ENCODE data around the gene PHLPP1.

Gene PHLPP1

DNA sequence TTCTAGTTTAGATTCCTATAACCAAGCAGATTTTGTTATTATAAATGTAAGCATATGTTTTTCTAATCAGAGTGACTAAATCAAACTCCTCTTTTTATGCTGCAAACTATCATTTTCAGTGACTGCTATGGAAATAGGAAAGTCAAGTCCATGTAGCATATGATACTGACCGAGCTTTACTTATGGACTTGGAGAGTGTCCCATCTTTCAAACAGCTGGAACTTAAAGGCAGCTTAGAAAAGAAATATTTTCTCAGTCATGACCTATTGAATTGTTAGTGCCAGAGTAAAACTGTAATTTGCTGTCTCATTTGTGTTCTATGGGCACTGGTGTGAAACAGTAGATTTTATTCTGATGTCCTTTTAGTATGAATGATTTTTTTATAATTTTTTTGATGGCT, 76.7 kb downstream of the PHLPP1 start:
- no peak for TF ChIP-seq TAF1 (IDR thresholded peaks at IDR 0.05; ENCODE audit: low read depth)
- TF ChIP-seq NFIC (IDR thresholded peaks at IDR 0.05), result no peak
- TF ChIP-seq TEAD4 (IDR thresholded peaks at IDR 0.05), result no peak
- no peak for TF ChIP-seq ZBTB7A (IDR thresholded peaks at IDR 0.05; ENCODE audit: low read depth)
- TF ChIP-seq, protein P1, sequence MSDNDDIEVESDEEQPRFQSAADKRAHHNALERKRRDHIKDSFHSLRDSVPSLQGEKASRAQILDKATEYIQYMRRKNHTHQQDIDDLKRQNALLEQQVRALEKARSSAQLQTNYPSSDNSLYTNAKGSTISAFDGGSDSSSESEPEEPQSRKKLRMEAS (IDR thresholded peaks at IDR 0.05), result no peak
- TF ChIP-seq RAD21 (IDR thresholded peaks at IDR 0.05; ENCODE audit: low read depth), result no peak
- TF ChIP-seq, protein P2, sequence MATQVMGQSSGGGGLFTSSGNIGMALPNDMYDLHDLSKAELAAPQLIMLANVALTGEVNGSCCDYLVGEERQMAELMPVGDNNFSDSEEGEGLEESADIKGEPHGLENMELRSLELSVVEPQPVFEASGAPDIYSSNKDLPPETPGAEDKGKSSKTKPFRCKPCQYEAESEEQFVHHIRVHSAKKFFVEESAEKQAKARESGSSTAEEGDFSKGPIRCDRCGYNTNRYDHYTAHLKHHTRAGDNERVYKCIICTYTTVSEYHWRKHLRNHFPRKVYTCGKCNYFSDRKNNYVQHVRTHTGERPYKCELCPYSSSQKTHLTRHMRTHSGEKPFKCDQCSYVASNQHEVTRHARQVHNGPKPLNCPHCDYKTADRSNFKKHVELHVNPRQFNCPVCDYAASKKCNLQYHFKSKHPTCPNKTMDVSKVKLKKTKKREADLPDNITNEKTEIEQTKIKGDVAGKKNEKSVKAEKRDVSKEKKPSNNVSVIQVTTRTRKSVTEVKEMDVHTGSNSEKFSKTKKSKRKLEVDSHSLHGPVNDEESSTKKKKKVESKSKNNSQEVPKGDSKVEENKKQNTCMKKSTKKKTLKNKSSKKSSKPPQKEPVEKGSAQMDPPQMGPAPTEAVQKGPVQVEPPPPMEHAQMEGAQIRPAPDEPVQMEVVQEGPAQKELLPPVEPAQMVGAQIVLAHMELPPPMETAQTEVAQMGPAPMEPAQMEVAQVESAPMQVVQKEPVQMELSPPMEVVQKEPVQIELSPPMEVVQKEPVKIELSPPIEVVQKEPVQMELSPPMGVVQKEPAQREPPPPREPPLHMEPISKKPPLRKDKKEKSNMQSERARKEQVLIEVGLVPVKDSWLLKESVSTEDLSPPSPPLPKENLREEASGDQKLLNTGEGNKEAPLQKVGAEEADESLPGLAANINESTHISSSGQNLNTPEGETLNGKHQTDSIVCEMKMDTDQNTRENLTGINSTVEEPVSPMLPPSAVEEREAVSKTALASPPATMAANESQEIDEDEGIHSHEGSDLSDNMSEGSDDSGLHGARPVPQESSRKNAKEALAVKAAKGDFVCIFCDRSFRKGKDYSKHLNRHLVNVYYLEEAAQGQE (IDR thresholded peaks at IDR 0.05; ENCODE audit: low read depth), result no peak
- TF ChIP-seq CREB1 (IDR thresholded peaks at IDR 0.05; ENCODE audit: low read depth), result no peak
- TF ChIP-seq TCF12 (IDR thresholded peaks at IDR 0.05; ENCODE audit: low read depth), result no peak
- no peak for TF ChIP-seq EP300 (IDR thresholded peaks at IDR 0.05; ENCODE audit: borderline replicate concordance)
- TF ChIP-seq EGR1 (IDR thresholded peaks at IDR 0.05), result no peak
- no peak for TF ChIP-seq YY1 (IDR thresholded peaks at IDR 0.05; ENCODE audit: low read depth)
- no peak for TF ChIP-seq USF1 (IDR thresholded peaks at IDR 0.05)
- TF ChIP-seq FOXM1 (IDR thresholded peaks at IDR 0.05; ENCODE audit: borderline replicate concordance, low read depth), result no peak
- TF ChIP-seq CEBPB (IDR thresholded peaks at IDR 0.05), result no peak

DNA sequence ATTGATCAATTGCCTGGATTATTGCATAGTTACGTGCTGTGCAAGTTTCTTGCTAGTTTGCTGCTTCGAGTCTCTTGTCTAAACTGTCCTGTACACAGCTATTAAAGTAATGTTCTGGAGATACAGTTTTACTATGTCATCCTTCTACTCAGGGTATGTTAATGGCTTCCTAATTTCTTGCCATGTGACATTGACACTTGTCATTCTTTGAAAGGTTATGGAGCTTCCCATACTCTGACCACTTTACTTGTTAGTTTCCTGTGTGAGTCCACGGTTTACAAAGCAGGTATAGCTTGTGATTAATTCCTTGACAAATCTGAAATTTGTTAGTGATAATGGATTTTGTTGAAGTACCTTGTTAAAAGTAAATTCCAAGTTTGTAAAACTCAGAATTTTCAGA, 80.5 kb downstream of the PHLPP1 start:
- TF ChIP-seq EGR1 (IDR thresholded peaks at IDR 0.05), result no peak
- no peak for TF ChIP-seq USF1 (IDR thresholded peaks at IDR 0.05)
- TF ChIP-seq ZBTB7A (IDR thresholded peaks at IDR 0.05; ENCODE audit: low read depth), result no peak
- TF ChIP-seq FOXM1 (IDR thresholded peaks at IDR 0.05; ENCODE audit: borderline replicate concordance, low read depth), result no peak
- no peak for TF ChIP-seq CEBPB (IDR thresholded peaks at IDR 0.05)

- TF ChIP-seq USF1 (IDR thresholded peaks at IDR 0.05) (no peak), ZBTB7A (IDR thresholded peaks at IDR 0.05; ENCODE audit: low read depth) (no peak), EGR1 (IDR thresholded peaks at IDR 0.05) (no peak), TCF12 (IDR thresholded peaks at IDR 0.05; ENCODE audit: low read depth) (no peak), TAF1 (IDR thresholded peaks at IDR 0.05; ENCODE audit: low read depth) (no peak), FOXM1 (IDR thresholded peaks at IDR 0.05; ENCODE audit: borderline replicate concordance, low read depth) (no peak), RAD21 (IDR thresholded peaks at IDR 0.05; ENCODE audit: low read depth) (no peak), TEAD4 (IDR thresholded peaks at IDR 0.05) (no peak), YY1 (IDR thresholded peaks at IDR 0.05; ENCODE audit: low read depth) (no peak), CREB1 (IDR thresholded peaks at IDR 0.05; ENCODE audit: low read depth) (no peak), NFIC (IDR thresholded peaks at IDR 0.05) (no peak), CEBPB (IDR thresholded peaks at IDR 0.05) (no peak)
- TF ChIP-seq, protein P2 (IDR thresholded peaks at IDR 0.05; ENCODE audit: low read depth), result no peak
- TF ChIP-seq, protein P1 (IDR thresholded peaks at IDR 0.05), result no peak
These were observed 80.9 kb downstream of the PHLPP1 start for GRCh38 chr18:62796216-62796621.

DNA sequence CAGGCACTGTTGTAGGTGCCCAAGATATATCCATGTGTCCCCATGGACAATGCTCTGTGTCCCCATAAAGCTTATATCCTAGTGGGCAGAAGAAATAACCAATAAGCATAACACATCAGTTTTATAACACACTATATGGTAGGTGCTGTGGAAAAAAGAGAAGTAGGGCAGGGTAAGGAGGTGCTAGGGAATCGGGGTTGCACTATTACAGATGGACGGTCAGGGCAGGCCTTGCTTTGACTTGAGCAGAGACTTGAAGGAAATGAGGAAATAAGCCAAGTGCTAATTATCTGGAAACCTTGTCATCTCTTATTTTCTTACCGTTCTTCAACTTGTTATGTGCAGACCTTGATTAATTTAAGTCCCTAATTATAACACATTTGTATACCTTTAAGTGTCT, 82.0 kb downstream of the PHLPP1 start:
- TF ChIP-seq USF1 (IDR thresholded peaks at IDR 0.05), result no peak
- TF ChIP-seq ZBTB7A (IDR thresholded peaks at IDR 0.05; ENCODE audit: low read depth), result no peak
- TF ChIP-seq, protein P1 (IDR thresholded peaks at IDR 0.05), result no peak
- TF ChIP-seq FOXM1 (IDR thresholded peaks at IDR 0.05; ENCODE audit: borderline replicate concordance, low read depth), result no peak
- TF ChIP-seq, protein P2 (IDR thresholded peaks at IDR 0.05; ENCODE audit: low read depth), result no peak
